NCI-H510A treated with DMSO at 0.1 percent for 48 hours (cell line): ENCODE measurements around the gene RNF8.
A peak's percentile ranks its signal among the peaks of the same experiment; 100 is the strongest.

ENCODE experiments used
- DNase-seq: peaks from one replicate; lab custom pipeline; 2025; lab: John Stamatoyannopoulos, UW

The RNF8 gene

DNA sequence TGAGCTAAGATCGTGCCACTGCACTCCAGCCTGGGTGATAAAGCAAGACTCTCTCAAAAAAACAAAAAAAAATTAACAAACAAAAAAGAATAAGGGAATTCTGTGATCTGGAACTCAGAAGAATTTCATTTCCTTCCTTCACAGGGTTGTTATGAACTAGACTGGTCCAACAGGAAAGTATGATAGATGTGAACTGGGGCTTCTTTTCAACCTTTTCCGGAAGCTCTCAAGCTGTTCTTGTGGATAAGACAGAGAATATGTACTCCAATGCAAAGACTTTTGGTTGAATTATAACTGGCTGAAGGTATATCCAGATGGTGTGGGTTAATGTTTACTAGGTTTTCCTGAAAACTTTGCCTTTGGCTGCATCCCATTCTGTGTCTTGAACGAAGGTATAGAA lies 5.3 kb downstream of the RNF8 start:
- no peak for DNase-seq

GRCh38 chr6:37362101-37362828 lies 8.5 kb downstream of the RNF8 start:
- no peak for DNase-seq

GRCh38 chr6:37365791-37366190 lies 12.0 kb downstream of the RNF8 start:
- no peak for DNase-seq

- DNase-seq, result no peak
Measured at GRCh38 chr6:37366910-37367309, 13.1 kb downstream of the RNF8 start.

DNA sequence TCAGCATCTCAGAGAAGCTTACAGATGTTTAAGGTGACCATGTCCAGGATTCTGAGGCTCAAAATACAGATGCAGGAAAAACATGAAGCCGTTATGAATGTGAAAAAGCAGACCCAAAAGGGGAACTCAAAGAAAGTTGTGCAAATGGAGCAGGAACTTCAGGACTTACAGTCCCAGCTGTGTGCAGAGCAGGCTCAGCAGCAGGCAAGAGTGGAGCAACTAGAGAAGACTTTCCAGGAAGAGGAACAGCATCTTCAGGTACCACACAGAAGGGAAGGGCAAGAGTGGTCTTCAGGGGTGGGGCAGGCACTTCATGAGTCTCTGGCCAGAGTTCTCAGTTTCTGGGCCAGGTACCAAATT lies 15.2 kb downstream of the RNF8 start:
- DNase-seq, result no peak

- no peak for DNase-seq
Measured at GRCh38 chr6:37369321-37370201, 15.8 kb downstream of the RNF8 start.

- DNase-seq, result peak; percentile 35
Measured at GRCh38 chr6:37371154-37372083, 17.6 kb downstream of the RNF8 start.

DNA sequence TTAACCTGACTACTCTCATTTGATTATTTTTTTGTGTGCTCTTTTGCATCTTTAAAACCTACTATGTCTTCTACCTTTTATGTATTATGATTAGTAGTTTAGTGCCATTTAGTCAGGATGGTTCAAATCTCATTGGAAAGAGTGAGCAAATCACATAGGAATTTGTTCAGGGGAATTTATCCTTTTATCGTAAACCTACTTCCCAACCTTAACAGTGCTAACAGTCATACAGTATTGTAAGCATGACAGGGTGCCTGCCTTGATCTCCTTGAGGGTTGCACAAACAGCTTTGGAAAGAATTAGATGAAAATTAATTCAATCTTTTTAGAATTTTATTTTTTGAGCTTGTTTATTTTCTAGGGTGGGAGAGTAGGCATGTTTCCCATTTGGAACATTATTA lies 18.3 kb downstream of the RNF8 start:
- DNase-seq, result no peak

GRCh38 chr6:37373822-37374471 lies 20.2 kb downstream of the RNF8 start:
- no peak for DNase-seq

- DNase-seq, result no peak
Measured at GRCh38 chr6:37375376-37375775, 21.6 kb downstream of the RNF8 start.

DNA sequence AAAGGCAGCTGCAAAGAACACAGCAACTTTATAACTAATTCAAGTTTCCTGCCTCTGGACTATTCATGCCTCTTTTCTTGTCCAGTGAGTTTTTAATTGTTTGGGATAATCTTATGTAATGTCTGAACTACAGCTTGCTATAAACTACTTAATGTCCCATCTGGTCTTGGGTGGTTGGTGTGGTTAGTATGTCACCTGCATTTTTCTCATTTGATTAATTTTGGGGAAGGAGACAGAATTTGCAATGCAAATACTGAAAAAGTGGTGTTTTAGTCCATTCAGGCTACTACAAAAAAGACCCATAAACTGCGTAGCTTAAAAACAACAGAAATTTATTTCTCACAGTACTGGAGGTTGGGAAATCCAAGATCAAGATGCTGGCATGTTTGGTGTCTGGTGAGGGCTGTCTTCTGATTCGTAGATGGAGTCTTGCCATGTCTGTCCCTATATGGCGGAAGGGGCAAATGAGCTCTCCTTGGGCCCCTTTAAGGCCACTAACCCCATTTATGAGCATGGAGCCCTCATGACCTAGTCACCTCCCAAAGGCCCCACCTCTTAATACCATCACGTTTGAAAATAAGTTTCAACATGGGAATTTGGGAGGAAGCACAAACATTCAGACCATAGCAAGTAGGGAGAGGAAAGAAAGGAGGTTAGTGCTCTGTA lies 22.4 kb downstream of the RNF8 start:
- no peak for DNase-seq

DNA sequence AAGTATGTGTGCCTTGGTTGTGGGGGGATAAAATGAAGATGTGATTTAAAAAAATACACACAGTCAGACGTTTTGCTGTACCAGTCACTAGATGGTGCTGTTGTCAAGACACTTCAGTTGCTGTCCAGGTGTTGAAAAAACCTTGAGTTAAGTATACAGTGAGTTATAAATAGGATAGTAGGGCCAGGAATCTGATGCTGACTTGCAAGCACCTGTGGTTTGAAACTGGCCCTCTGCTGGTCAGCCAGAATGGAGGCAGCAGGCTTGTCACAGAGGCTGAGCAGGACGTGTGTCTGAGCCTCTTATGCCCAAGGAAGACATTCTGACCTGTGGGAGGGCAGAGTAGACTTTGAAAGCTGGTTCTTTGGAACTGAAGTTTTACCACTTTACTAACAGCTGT lies 27.8 kb downstream of the RNF8 start:
- DNase-seq, result peak; percentile 96

GRCh38 chr6:37382994-37383765 lies 29.4 kb downstream of the RNF8 start:
- no peak for DNase-seq

- DNase-seq, result no peak
Measured at GRCh38 chr6:37388578-37388977, 34.8 kb downstream of the RNF8 start.

GRCh38 chr6:37389857-37390256 lies 36.1 kb downstream of the RNF8 start:
- no peak for DNase-seq

DNA sequence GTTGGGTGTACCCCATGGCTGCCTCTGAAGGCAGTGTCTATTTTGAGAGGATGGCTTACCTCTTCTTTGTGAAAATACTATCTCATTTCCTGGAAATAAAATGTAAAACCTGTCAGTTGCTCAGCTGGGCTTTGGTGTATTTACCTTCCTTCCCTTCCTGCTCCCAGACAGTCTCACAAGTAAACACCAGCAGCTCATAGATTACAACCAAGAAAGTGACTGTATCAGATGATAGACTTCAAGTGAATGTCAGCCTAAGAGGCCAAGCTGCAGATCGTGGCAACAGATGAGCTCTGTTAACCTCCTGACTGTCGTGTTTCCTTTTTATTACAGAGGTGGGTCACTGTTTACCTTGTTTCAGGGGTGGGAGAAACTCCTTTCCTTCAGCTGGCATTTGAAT lies 37.3 kb downstream of the RNF8 start:
- no peak for DNase-seq

GRCh38 chr6:37392821-37393220 lies 39.0 kb downstream of the RNF8 start:
- DNase-seq, result no peak

- no peak for DNase-seq
Measured at GRCh38 chr6:37393381-37393929, 39.7 kb downstream of the RNF8 start.

DNA sequence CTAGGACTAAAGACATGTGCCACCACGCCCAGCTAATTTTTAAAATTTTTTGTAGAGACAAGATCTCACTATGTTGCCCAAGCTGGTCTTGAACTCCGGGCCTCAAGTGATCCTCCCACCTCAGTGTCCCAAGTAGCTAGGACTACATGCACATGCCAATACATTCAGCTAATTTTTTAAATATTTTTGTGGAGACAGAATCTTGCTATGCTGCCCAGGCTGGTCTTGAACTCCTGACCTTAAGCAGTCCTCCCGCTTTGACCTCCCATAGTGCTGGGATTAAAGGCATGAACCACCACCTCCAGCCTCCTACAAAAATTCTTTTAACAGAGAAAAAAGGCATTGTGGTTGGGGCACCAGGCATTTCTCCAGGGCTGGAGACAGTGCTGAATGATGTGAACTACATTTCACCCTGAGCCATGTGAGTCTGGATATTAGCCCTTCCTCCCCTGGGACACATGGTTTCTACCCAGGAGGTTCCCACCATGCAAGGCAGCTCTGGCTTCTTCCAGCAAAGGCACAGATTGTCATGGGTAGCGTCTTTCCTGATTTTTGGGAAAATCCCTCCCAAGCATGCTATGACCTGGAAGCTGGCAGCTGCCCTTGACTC lies 42.9 kb downstream of the RNF8 start:
- no peak for DNase-seq

- DNase-seq, result no peak
Measured at GRCh38 chr6:37399131-37399530, 45.3 kb downstream of the RNF8 start.
